Fibroblast of lung (primary cell): ENCODE measurements around the gene RBM20.

Source experiments
- EZH2 ChIP-seq: IDR thresholded peaks from 2 replicates; pipeline ENCODE4 v1.5.1; 2012; ENCODE audit warnings: low read length, control low read depth, mild to moderate bottlenecking; ENCODE audit errors: missing control alignments
- TF ChIP-seq, protein P1 (sequence below), 2 donors: IDR thresholded peaks in 1 of 2; conservative IDR thresholded peaks in 1 of 2; 1 replicate in 1 of 2; 2 replicates in 1 of 2; pipeline ENCODE4 v1.5.1; 2011 to 2012; ENCODE audit warnings: low read length in 2 of 2, control low read depth in 1 of 2, inconsistent platforms in 1 of 2, low read depth in 1 of 2, mild to moderate bottlenecking in 1 of 2

DNA sequence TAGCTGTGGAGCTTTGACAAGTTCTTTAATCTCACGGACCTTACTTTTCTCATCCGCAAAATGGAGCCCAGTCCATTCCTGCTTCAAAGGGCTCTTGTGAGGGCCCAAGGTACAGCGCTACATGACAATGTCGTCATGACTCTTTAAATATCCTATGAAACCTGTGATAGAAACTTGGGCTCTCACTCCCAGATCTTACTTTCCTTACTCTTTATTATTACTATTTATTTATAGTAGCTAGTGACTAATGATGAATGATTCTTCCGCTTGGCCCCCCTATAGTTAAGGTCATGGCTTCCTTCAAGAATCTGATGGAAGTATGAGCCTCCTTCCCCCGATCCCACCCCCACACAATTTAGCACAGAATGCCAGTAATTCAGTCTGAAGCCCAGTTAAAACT is 41.9 kb downstream of the RBM20 start:
- TF ChIP-seq, protein P1, sequence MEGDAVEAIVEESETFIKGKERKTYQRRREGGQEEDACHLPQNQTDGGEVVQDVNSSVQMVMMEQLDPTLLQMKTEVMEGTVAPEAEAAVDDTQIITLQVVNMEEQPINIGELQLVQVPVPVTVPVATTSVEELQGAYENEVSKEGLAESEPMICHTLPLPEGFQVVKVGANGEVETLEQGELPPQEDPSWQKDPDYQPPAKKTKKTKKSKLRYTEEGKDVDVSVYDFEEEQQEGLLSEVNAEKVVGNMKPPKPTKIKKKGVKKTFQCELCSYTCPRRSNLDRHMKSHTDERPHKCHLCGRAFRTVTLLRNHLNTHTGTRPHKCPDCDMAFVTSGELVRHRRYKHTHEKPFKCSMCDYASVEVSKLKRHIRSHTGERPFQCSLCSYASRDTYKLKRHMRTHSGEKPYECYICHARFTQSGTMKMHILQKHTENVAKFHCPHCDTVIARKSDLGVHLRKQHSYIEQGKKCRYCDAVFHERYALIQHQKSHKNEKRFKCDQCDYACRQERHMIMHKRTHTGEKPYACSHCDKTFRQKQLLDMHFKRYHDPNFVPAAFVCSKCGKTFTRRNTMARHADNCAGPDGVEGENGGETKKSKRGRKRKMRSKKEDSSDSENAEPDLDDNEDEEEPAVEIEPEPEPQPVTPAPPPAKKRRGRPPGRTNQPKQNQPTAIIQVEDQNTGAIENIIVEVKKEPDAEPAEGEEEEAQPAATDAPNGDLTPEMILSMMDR (conservative IDR thresholded peaks at IDR 0.05 in 1 of 2, IDR thresholded peaks at IDR 0.05 in 1 of 2; ENCODE audit: low read depth in 1 of 2, low read length in 2 of 2), result no peak
- no peak for TF ChIP-seq EZH2
